Inflammatory macrophage treated with lipopolysaccharide for 1 hour (primary cell): Measurements from ENCODE around the gene AP1M2.
A peak's percentile ranks its signal among the peaks of the same experiment; 100 is the strongest.
"Not testable (repeated sequence)": the region's sequence is repeated elsewhere in the genome, so short reads cannot be mapped to it uniquely, and the experiment has no call there.

ENCODE experiments used
- DNase-seq, 2 donors: peaks; one replicate each; pipeline ENCODE4 v3.0.0-alpha.2; 2020 to 2022

Gene AP1M2

DNA sequence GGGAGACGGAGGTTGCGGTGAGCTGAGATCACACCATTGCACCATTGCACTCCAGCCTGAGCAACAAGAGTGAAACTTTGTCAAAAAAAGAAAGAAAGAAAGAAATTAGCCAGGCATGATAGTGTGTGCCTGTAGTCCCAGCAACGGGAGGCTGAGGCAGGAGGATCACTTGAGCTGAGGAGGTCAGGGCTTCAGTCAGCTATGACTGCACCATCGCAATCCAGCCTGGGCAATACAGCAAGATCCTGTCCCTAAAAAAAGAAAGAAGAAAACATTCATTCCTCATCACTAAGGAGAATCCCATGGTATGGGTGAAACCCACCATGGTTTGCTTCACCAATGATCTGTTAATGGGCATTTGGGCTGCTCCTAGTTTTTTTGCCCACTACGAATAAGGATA, 13.0 kb upstream of the AP1M2 start:
- DNase-seq, result no peak

DNA sequence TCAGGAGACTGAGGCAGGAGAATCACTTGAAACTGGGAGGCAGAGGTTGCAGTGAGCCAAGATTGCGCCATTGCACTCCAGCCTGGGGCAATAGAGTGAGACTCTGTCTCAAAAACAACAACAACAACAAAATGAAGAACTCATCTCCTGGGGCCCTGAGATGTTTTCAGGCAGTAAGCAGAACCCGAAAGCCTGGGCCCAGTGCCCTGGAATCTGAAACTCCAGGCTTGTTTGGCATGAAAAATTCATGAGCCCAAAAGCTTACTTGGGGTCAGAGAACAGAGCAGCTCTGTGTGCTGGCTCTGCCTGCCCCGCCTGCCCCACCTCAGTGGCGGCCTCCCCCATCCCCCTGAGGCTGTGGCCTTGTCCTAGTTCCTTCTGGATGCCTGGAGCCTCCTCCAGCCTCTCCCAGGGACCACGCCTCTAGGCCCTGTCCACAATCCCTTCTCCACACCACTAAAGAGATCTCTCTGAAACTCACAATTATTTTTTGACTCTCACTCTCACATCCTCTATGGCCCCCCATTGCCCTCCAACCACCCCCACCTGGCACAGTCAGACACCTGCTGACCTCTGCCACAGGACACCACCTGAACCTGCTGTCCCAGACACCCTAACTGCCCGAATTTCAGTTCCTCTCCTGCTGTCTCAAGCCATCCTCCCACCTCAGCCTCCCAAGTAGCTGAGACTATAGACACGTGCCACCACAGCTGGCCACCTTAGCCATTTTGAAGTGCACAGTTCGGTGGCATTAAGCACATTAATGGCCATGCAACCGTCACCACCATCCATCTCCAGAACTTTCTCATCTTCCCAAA, 6.9 kb upstream of the AP1M2 start:
- DNase-seq, result peak in 1 of 2 donors; percentile 44

DNA sequence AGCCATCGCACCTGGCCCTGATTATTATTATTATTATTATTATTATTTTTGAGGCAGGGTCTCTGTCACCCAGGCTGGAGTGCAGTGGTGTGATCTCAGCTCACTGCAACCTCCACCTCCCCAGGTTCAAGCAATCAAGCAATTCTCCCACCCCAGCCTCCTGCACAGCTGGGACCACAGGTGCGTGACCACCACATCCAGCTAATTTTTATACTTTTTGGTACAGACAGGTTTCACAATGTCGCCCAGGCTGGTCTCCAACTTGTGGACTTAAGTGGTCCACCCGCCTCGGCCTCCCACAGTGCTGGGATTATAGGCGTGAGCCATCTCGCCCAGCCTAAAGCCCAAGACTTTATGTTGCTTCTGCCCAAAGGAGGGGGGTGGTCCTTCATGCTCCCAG, 6.0 kb upstream of the AP1M2 start:
- no peak for DNase-seq

DNA sequence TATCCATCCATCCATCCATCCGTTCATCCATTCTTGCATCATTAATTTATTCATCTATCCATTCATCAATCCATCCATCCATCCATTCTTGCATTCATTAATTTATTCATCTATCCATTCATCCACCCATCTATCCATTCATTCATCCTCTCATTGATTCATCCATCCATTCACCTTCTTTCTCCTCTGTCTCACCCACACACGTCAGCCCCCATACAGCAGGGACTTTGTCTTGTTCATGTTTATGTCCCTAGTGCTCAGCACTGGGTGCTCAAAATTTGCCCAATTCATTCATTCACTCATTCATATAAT, 683 bp upstream of the AP1M2 start:
- DNase-seq, result no peak

DNA sequence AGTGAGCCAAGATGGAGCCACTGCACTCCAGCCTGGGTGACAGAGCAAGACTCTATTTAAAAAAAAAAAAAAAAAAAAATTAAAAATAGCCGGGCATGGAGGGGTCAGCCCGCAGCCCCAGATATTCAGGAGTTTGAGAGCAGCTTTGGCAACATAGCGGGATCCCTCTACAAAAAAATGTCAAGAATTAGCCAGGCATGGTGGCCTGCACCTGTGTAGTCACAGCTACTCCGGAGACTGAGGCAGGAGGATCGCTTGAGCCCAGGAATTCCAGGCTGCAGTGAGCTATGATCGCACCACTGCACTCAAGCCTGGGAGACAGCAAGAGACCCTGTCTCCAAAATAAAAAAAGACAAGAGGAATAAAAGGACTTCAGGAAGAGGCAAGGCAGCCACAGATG, 716 bp downstream of the AP1M2 start:
- DNase-seq, result no peak

DNA sequence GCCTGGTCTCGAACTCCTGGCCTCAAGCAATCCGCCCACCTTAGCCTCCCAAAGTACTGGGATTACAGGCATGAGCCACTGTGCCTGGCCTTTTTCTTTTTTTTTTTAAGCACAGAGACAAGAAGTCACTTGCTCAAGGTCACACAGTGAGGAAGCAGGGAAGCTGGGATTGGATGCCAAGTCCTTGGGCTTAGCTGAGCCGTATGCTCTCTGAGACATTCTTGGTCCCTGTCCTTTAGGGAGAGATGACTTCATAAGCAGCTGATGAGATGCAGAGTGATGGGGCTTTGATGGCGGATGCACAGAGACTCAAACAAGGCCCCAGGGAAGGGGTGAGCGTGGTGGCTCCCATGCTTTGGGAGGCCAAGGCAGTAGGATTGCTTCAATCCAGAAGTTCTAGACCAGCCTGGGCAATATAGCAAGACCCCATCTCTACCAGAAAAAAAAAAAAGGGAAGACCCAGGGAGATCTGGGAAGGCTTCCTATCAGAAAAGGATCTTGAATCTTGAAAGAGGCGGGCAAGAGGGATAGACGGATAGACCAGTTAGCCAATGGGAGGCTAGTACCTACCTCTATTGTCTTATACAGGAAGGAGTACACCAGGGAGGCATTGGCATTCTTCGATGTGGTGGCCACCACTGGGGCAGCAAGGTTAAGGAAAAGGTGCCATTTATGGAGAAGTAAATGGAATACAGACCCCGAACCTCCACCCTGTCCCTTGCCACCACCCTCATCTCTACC, 3.9 kb downstream of the AP1M2 start:
- no peak for DNase-seq

DNA sequence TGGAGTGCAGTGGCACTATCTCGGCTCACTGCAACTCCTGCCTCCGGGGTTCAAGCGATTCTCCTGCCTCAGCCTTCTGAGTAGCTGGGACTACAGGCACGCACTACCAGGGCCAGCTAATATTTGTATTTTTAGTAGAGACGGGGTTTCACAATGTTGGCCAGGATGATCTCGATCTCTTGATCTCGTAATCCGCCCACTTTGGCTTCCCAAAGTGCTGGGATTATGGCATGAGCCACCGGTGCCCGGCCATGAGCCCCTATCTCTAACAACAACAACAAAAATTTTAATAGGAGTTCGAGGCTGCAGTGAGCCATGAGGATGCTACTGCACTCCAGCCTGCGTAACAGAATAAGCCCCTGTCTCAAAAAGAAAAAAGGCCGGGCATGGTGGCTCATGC, 5.0 kb downstream of the AP1M2 start:
- no peak for DNase-seq

DNA sequence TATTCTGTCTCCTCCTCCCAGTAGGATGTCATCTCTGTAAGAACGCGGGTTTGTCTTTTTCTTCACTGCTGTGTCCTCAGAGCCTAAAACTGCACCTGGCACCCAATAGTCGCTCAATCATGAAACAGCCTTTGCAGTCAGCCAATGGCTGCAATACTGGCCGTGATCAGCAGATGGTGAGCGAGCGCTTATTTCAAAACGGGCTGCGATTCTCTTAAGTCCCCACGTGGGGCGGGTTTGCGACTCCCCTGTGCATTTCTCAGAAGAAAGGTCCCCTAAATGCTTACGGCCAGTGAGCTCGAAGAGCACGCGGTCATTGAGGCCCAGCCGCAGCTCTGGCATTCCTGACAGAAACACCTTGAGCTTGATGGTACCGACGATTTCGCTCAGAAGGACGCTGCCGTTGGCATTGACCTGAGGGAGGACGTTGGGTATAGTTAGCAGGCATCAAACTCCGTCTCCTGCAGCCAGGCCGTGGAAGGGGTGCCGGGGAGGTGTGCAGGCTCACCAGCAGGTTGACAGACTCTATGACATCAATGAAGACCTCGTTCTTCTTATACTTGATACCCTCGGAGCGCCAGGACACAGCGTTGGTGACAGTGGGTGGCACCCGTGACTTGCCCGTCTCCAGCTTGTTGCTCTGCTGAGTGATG, 6.0 kb downstream of the AP1M2 start:
- DNase-seq, result peak; percentile 78 to 99

DNA sequence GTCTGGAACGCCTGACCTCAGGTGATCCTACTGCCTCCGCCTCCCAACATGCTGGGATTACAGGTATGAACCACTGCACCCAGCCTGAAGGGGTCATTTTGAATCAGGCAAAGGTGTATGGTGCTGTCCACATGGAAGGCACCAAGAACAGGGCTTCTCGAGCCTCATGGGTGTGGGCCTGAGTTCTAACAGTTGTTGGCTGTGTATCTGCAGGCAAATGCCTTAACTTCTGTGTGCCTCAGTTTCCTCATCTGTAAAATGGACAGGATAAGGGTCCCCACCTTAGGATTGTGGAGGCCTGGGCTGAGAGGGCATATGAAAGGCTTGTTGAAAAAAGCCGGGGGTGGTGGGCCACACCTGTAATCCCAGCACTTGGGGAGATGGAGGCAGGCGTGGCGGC, 9.2 kb downstream of the AP1M2 start:
- no peak for DNase-seq

DNA sequence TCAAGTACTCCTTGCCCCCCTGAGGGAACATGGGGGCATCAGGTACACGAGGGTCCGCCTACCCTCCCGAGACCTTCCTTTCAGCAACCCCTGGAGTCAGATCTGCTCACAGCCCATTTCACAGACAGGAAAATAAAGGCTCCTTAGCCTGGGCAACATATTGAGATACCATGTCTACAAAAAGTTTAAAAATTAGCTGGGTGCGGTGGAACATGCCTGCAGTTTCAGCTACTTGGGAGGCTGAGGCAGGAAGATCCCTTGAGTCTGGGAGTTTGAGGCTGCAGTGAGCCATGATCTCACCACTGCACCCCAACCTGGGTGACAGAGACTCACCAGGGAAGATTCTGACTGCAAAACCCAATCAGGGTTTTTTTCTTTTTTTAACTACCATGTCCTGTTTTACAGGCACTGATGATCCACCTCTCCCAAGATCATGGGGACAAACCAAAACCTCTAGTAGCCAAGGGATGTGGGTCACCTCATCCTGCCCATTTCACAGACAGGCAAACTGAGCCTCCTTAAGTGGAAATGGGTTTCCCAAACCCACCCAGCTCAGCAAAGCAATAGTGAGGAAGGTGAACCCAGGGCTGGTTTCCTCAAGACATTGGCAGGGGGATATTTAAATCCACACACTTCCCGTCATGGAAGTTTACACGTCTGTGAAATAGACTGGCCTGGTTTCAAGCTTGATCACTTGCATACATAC, 11.9 kb downstream of the AP1M2 start:
- DNase-seq, result no peak

DNA sequence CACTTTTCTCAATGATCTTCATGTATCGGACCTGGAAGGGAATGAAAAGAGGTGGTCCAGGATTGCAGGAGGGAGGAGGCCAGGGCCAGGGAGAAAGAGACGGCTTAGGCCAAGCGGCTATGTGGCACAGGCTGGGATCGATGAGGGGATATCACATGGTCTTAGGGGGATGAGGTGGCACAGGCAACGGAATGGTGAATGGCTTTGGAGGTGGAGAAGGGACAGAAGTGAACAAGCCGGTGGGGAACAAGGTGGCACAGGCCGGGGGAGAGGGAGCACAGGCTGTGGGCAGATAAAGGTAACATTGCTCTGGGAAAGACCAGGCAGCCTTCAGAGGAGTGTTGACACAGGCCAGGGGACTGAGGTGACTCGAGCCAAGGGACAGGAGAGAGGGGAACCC, 12.7 kb downstream of the AP1M2 start:
- no peak for DNase-seq

DNA sequence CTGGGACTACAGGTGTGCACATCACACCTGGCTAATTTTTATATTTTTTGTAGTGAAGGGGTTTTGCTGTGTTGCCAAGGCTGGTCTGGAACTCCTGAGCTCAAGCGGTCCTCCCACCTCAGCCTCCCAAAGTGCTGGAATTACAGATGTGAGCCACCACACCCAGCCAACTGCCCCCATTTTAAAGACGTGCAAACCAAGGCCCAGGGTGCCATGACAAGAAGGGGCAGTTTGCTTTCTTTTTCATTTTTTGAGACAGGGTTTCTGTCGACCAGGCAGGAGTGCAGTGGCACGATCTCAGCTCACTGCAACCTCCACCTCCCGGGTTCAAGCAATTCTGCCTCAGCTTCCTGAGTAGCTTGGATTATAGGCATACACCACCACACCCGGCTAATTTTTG, 13.3 kb downstream of the AP1M2 start:
- not testable (repeated sequence) for DNase-seq

DNA sequence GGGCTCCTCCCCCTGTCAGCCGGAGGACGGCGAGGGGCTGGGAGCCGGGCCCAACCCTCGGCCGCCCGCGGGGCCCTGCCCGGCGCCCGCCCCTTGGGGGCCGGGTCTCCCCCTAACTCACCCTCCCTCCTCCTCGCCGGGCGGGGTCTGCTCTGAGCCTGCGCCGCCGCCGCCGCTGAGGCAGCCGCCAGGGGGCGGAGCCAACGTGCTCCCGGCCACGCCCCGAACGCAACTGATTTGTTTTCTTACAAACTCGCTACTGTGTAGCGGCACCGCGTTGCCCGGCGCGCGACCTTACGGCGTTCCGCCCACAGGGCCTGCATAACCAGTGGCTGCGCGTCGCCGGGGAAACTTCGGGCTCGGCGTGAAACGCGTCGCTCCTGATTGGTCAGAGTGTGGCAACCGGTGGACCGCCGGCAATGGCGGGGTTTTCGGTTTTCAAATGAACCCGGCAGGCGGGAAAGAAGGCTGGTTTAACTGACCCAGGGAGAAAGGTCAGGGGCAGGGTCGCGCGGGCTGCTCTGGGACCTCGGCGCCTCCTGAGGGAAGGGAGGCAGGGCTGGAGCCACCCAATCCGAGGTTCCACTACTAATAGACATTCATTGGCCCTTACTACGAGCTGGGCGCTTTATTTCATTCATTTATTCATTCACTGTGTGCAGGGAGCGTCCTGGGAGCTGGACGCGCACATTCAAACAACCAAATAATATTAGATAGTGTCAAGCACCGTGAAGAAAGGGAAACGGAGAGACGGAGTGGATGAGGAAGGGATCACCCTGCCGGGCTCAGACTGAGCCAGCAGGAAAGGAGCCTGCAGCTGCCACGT, 18.1 kb downstream of the AP1M2 start, which contains the start of gene CDKN2D:
Gene CDKN2D, minus strand, starts transcription at position 154 of the 826 bp plus-strand sequence. CDS start 326 bp downstream, outside the sequence.
- DNase-seq, result peak; percentile 99

DNA sequence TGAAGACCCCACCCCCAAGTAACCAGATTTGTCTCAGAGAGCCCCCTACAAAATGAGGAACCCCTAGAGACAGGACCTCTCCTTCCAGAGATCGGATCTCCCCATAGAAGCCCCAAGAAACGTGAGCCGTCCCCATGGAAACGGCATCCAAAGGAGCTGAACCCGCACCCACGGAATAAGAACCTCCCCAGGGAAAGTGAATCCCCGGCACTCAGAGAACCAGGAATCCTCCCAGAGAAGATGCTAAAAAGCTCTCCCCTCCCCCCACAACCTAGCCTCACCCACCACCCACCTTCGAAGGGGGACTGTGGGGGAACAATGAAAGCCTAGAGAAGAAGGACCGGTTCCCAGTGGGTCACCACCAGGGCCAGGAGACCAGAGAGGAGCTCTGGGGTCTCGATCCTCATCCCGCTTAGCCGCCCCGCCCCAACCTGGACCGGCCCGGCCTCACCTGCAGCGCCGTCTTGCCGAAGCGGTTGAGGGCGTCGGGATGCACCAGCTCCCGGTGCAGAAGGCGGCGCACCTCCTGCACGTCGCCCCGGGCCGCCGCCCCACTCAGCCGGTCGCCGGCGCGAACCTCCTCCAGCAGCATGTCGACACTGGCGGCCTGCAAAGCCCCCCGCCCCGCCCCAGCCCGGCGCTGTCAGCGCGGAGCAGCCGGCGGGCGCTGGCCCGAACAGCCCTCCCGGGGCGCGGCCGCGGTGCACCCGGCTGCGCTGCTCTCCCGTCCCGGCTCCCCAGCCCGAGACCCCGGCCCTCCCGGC, 18.9 kb downstream of the AP1M2 start:
- DNase-seq, result no peak

DNA sequence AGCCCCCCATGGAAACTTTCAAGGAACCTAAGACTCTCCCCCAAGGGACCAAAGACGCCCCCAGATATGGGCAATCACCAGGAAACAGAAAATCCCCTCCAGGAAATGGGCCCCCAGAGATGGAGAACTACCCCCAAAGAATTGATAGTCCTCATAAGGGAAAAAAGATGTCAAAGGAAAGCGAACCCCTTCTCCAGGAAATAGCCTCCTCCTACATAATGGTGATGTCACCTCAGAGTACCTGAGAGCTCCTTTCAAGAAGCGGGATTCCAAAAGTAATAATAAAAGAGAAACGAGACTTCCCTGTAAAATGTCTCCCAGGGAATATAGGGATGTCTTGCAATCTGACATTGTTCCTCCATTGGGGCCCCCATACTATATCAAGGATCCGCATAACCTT, 19.5 kb downstream of the AP1M2 start:
- DNase-seq, result no peak

DNA sequence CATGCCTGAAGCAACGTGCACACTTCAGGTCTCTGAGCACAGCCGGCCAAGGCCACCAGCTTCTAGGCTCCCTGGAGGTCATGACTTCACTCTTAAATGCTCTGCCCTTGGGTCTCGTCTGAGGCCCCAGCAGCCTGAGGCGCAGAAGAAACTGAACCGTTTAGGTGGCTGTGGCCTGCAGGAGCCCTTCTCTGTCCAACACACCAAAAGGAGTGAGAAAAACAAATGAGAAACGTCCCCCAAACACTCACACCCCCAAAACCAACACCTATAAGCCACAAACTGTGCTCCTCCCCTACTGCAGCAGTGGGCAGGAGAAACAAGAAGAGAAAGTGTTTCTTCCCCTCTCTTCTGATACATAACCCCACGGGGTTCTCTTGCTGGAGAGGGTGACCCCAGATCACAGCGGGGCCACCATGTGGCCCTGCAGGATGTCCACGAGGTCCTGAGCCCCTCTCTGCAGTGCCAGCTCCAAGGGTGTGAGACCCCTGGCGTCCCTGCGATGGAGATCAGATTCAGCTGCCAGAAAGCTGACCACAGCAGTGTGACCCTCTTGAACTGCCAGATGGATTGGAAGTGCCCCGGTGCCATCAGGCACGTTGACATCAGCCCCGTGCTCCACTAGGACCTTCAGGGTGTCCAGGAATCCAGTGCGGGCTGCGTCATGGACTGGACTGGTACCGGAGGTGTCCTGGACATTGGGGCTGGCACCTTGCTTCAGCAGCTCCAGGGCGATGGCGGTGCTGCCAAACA, 20.3 kb downstream of the AP1M2 start:
- DNase-seq, result peak; percentile 31 to 49

DNA sequence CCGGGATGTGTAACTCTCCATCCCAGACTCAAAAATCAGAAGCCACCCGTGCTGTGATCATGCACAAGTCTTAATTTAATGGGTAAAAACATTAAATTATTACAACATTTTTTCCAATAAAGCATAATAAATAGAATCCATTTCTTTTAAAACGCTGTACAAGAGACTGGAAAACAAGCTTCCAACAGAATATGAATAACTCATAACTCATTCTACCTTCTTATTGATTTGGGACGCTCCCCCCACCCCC, 20.8 kb downstream of the AP1M2 start:
- DNase-seq, result no peak

DNA sequence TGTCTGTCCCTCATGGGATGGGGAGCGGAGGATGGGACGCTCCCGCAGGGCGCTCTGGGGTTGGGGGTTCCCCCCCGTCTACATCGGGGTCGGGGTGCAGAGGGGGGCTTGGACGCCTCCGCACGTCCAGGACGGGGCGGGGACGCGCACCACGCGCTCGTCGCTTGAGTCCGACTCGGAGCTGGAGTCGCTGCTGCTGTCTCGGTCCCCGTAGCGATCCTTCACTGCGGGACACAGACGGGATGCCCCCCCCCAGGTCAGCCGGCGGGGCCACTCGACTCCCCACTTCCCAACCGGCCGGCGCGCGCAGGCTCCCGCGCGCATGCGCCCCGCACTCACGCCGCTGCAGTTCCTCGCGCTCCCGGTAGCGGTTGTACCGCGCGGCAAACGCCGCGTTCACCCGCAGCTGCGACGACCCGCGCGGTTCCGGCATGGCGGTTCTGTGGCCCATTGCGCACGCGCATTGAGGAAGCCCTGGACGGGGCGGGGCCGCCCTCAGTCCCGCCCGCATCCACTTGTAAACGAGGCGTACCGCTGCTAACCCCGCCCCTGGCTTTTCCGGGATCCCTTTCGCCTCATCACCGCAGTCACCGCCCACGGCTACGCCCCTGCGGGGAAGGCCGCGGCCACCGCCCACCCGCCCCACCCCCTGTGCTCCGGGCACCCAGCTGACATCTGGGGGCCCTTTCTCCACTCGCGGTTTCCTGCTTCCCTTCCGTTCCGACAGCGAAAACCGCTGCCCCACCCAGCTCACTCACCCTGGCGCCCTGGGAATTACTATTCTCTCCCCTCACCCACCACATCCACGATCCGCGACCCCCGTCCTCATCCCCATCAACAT, 21.3 kb downstream of the AP1M2 start, which contains the start of gene KRI1:
Gene KRI1, minus strand, starts transcription at position 444 of the 841 bp plus-strand sequence. Its CDS starts 11 bp downstream, at position 433.
- peak; percentile 97 to 99 for DNase-seq

DNA sequence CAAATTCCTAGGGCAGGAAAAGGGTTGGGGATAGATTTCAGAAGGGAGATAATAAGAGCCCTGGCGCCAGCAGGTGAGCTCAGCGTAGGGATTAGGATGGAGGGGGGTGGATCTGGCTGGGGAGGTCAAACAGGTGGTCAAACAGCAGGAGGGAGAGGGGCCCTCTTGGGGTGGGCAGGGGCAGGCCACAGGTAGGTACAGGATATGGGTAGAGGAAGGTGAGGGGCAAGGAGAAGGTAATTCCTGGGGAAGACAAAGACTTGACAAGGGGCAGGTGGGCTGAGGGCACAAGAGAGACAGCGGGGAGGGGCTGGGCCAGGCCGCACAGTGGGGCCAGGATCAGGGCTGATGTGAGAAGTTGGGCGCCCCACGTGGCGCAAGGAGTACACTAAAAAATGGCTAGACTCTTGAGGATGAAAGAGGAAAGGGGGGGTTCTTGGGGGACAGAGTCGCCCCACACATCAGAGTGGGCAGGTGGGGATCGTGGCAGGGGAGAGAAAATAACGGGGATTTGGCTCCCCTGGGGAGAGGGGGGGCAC, 22.0 kb downstream of the AP1M2 start:
- DNase-seq, result peak in 1 of 2 donors; percentile 39

DNA sequence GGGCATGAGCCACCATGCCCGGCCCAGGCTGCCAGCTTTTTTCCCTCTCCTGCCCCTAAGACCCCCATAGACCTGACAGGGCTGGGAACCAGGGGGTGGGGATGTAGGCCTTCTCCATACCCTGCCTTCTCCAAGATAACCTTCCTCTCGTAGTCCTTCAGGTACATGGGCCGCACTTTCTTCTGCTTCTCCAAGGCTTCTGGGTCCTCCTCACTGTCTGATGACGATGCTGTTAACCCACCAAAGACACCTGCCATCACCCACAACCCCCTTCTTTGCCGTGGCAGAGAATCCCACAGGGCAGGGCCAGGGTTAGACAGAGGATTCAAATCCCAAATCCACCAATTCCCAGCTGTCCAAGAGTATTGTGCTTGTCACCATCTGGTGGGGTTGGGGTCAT, 24.5 kb downstream of the AP1M2 start:
- no peak for DNase-seq
